HL-60 (cell line): Measurements from ENCODE around the gene THUMPD2.

Source experiments
- CTCF ChIP-seq: IDR thresholded peaks from one replicate; pipeline ENCODE4 v1.5.1; 2011; ENCODE audit warnings: low read length, control low read depth, inconsistent platforms; ENCODE audit not compliant: insufficient read depth
- GABPA ChIP-seq: IDR thresholded peaks from 2 replicates; pipeline ENCODE4 v1.6.1; 2012; ENCODE audit warnings: low read depth
- POLR2AphosphoS5 ChIP-seq: IDR thresholded peaks from 2 replicates; pipeline ENCODE4 v1.6.1; 2012; ENCODE audit warnings: low read depth
- REST ChIP-seq: IDR thresholded peaks from 2 replicates; pipeline ENCODE4 v1.6.1; 2012; ENCODE audit warnings: low read depth; ENCODE audit not compliant: insufficient replicate concordance
- SPI1 ChIP-seq: IDR thresholded peaks from 2 replicates; pipeline ENCODE4 v1.6.1; 2012; ENCODE audit warnings: low read depth, mild to moderate bottlenecking, borderline replicate concordance

- TF ChIP-seq CTCF (no peak), GABPA (no peak), POLR2AphosphoS5 (no peak), REST (no peak), SPI1 (no peak)
These were observed 39.7 kb downstream of the THUMPD2 start for GRCh38 chr2:39739386-39739785.
